Parathyroid adenoma (tissue), 2 donors: ENCODE results near the gene MCAT.

ENCODE experiments used
- H2AFZ ChIP-seq: fragments of 300-600 bp; sonication (generic); one replicate; pipeline ENCODE4 v1.7.0; 2017; ENCODE audit warnings: antibody characterized with exemption, mild to moderate bottlenecking
- H3K27ac ChIP-seq: fragments of 300-600 bp; sonication (generic); one replicate; pipeline ENCODE4 v1.7.0; 2017
- H3K27me3 ChIP-seq: fragments of 300-600 bp; sonication (generic); one replicate; pipeline ENCODE4 v1.7.0; 2017; ENCODE audit warnings: low read length; ENCODE audit not compliant: control insufficient read depth, insufficient read depth
- H3K36me3 ChIP-seq: fragments of 300-600 bp; sonication (generic); one replicate; pipeline ENCODE4 v1.7.0; 2017; ENCODE audit warnings: low read length; ENCODE audit not compliant: control insufficient read depth, insufficient read depth
- H3K4me1 ChIP-seq: fragments of 300-600 bp; sonication (generic); one replicate; pipeline ENCODE4 v1.7.0; 2017; ENCODE audit warnings: control low read depth
- H3K4me2 ChIP-seq: fragments of 300-600 bp; sonication (generic); one replicate; pipeline ENCODE4 v1.7.0; 2017; ENCODE audit warnings: low read length
- H3K4me3 ChIP-seq: fragments of 300-600 bp; sonication (generic); one replicate; pipeline ENCODE4 v1.7.0; 2017; ENCODE audit warnings: low read depth, low read length
- H3K79me2 ChIP-seq: fragments of 300-600 bp; sonication (generic); one replicate; pipeline ENCODE4 v1.7.0; 2017; ENCODE audit warnings: control low read depth
- H3K9ac ChIP-seq: fragments of 300-600 bp; sonication (generic); one replicate; pipeline ENCODE4 v1.7.0; 2017; ENCODE audit warnings: mild to moderate bottlenecking
- H3K9me3 ChIP-seq: fragments of 300-600 bp; sonication (generic); one replicate; pipeline ENCODE4 v1.7.0; 2017; ENCODE audit warnings: low read length; ENCODE audit not compliant: control insufficient read depth
- CTCF ChIP-seq: fragments of 300-600 bp; sonication (generic); IDR thresholded peaks from one replicate; pipeline ENCODE4 v1.7.0; 2017; ENCODE audit warnings: antibody characterized with exemption, mild to moderate bottlenecking
- donor health status: primary hyperparathyroidism.

MCAT gene

GRCh38 chr22:43172191-43172590 lies 29.0 kb upstream of the MCAT start:
- no peaks in the 10 kb centered on the region for H3K9me3 ChIP-seq
- H3K9ac ChIP-seq: no peak overlapping the region
- H3K4me3 ChIP-seq: no peak overlapping the region
- H3K4me1 ChIP-seq: no peaks in the 10 kb centered on the region
- no peak overlapping the region for H2AFZ ChIP-seq
- H3K27ac ChIP-seq: no peak overlapping the region
- H3K79me2 ChIP-seq: no peaks in the 10 kb centered on the region
- H3K4me2 ChIP-seq: no peak overlapping the region
- H3K36me3 ChIP-seq: no peaks in the 10 kb centered on the region
- TF ChIP-seq CTCF: no peak
- no peaks in the 10 kb centered on the region for H3K27me3 ChIP-seq

DNA sequence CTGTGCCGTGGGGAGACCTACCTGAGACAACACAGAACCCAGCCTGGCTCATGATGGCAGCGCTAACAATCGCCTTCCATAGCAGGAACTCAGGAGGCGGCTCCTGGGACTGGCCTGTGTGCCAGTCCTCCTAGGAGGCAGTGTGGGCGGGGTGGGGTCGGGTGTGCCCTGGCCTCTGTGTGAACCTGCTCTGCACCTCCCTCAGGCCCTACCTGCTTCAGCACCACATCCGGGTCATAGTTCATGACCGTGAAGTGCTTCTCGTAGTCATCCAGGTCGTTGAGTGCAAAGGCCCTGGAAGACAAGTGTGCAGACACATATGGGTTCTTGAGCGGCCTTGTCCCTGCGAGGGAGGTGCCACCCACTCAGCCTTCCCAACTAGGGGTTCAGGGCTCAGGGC lies 28.4 kb upstream of the MCAT start:
- H3K36me3 ChIP-seq: no peaks in the 10 kb centered on the region

GRCh38 chr22:43171019-43171491 lies 27.9 kb upstream of the MCAT start:
- Histone ChIP-seq H2AFZ (no peak overlapping the region), H3K4me3 (no peak overlapping the region), H3K27me3 (no peaks in the 10 kb centered on the region), H3K79me2 (no peaks in the 10 kb centered on the region), H3K9ac (no peak overlapping the region), H3K4me2 (no peak overlapping the region), H3K36me3 (no peaks in the 10 kb centered on the region), H3K4me1 (no peaks in the 10 kb centered on the region), H3K9me3 (no peaks in the 10 kb centered on the region), H3K27ac (no peak overlapping the region)
- no peak for TF ChIP-seq CTCF

More for the DNA sequence above, 28.4 kb upstream of the MCAT start:
- no peak overlapping the region for H3K4me2 ChIP-seq
- H3K4me3 ChIP-seq: no peak overlapping the region
- no peak for TF ChIP-seq CTCF
- H3K79me2 ChIP-seq: no peaks in the 10 kb centered on the region
- no peaks in the 10 kb centered on the region for H3K27me3 ChIP-seq
- H3K9ac ChIP-seq: no peak overlapping the region
- no peaks in the 10 kb centered on the region for H3K9me3 ChIP-seq
- H3K4me1 ChIP-seq: no peaks in the 10 kb centered on the region
- no peak overlapping the region for H2AFZ ChIP-seq
- no peak overlapping the region for H3K27ac ChIP-seq

DNA sequence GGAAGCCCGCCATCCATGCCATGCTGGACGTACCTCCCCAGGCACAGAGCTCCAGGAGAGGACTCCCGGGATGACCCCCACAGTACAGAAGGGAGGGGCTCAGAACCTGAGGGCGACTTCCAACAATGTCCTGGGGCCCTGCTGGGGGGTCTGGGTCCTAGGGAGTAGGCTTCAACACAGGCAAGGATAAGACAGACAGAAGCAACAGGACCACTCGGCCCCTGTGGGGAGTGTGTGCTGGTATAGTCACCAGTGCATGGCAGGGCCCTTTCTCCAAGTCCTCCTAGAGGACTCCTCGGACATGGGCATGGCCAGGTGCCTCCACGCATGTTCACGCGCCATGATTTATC lies 26.9 kb upstream of the MCAT start:
- Histone ChIP-seq H3K4me3 (no peak overlapping the region), H3K9me3 (no peaks in the 10 kb centered on the region), H3K4me2 (no peak overlapping the region), H3K9ac (no peak overlapping the region), H3K27me3 (no peaks in the 10 kb centered on the region), H2AFZ (no peak overlapping the region), H3K79me2 (no peaks in the 10 kb centered on the region), H3K4me1 (no peaks in the 10 kb centered on the region), H3K36me3 (no peaks in the 10 kb centered on the region), H3K27ac (no peak overlapping the region)
- no peak for TF ChIP-seq CTCF

DNA sequence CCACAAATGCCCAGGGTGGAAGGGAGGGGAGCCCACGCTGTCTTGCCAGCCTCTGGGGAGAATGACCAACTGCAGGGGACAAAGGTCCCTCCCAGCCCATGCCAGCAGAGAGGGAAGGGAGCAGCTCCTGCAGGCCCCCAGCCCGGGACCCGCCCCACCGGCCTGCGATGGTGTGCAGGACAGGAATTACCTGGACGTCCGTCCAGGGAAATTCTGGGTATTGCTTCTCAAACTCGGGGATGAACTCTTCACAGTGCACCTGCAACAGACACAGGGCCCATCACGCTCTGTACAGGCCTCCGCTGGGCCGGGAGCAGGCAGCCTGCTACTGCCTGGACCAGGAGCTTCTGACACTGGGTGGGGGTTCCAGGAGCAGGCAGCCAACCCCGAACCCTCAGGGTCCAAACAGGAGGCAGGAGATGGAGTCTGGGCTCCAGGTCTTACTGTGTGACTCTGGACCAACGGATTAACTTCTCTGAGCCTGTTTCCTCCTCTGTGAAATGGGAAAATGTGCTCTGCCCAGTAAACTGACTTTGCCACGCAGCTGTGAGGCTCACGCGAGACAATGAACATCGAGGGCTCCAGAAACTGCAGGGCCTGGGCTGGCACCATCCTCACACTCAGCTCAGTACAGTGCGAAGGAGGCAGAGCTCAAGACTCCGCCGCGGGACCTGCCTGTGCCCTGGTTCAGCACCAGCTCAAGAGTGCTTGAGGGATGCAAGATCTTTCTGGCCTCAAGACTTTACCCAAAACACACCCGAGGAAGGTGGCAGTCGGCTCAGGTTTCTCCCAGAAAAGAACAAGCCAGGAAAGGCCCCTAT lies 26.3 kb upstream of the MCAT start:
- Histone ChIP-seq H3K27me3 (no peaks in the 10 kb centered on the region), H3K27ac (no peak overlapping the region), H3K79me2 (no peaks in the 10 kb centered on the region), H2AFZ (no peak overlapping the region), H3K4me1 (no peaks in the 10 kb centered on the region), H3K36me3 (no peaks in the 10 kb centered on the region), H3K9me3 (no peaks in the 10 kb centered on the region), H3K9ac (no peak overlapping the region), H3K4me3 (no peak overlapping the region), H3K4me2 (no peak overlapping the region)
- no peak for TF ChIP-seq CTCF
